ENCODE results near the gene SHLD1.

DNA sequence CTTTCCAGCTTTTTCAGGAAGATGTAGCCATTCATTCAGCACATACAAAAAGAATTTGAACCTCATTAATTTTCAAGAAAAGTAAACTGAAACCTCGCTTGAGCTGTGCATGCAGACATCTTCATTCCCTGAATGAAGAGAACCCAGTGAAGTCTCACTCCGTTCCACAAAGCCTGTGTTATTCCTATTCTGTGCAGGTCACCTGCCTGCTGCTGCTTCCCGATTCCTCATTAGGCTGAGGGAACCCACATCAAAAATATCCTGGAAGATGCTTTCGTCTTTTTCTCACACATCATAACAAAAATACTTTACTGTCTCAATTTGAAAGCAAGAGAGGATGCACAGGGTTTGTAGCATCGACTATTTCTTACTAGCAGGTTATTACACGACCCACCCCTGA is 160.0 kb downstream of the SHLD1 start:
- TF ChIP-seq, protein P1, sequence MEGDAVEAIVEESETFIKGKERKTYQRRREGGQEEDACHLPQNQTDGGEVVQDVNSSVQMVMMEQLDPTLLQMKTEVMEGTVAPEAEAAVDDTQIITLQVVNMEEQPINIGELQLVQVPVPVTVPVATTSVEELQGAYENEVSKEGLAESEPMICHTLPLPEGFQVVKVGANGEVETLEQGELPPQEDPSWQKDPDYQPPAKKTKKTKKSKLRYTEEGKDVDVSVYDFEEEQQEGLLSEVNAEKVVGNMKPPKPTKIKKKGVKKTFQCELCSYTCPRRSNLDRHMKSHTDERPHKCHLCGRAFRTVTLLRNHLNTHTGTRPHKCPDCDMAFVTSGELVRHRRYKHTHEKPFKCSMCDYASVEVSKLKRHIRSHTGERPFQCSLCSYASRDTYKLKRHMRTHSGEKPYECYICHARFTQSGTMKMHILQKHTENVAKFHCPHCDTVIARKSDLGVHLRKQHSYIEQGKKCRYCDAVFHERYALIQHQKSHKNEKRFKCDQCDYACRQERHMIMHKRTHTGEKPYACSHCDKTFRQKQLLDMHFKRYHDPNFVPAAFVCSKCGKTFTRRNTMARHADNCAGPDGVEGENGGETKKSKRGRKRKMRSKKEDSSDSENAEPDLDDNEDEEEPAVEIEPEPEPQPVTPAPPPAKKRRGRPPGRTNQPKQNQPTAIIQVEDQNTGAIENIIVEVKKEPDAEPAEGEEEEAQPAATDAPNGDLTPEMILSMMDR (conservative IDR thresholded peaks at IDR 0.05; ENCODE audit: low read depth in 2 of 2) = no peak
- TF ChIP-seq, protein P2, sequence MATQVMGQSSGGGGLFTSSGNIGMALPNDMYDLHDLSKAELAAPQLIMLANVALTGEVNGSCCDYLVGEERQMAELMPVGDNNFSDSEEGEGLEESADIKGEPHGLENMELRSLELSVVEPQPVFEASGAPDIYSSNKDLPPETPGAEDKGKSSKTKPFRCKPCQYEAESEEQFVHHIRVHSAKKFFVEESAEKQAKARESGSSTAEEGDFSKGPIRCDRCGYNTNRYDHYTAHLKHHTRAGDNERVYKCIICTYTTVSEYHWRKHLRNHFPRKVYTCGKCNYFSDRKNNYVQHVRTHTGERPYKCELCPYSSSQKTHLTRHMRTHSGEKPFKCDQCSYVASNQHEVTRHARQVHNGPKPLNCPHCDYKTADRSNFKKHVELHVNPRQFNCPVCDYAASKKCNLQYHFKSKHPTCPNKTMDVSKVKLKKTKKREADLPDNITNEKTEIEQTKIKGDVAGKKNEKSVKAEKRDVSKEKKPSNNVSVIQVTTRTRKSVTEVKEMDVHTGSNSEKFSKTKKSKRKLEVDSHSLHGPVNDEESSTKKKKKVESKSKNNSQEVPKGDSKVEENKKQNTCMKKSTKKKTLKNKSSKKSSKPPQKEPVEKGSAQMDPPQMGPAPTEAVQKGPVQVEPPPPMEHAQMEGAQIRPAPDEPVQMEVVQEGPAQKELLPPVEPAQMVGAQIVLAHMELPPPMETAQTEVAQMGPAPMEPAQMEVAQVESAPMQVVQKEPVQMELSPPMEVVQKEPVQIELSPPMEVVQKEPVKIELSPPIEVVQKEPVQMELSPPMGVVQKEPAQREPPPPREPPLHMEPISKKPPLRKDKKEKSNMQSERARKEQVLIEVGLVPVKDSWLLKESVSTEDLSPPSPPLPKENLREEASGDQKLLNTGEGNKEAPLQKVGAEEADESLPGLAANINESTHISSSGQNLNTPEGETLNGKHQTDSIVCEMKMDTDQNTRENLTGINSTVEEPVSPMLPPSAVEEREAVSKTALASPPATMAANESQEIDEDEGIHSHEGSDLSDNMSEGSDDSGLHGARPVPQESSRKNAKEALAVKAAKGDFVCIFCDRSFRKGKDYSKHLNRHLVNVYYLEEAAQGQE (IDR thresholded peaks at IDR 0.05; ENCODE audit: unreplicated experiment) = no peak
- TF ChIP-seq STAT1 (IDR thresholded peaks at IDR 0.05; ENCODE audit: unreplicated experiment) (no peak), EZH2phosphoT487 (IDR thresholded peaks at IDR 0.05; ENCODE audit: unreplicated experiment) (no peak), ZNF331 (CRISPR knock-in tag; IDR thresholded peaks at IDR 0.05; ENCODE audit: low read depth) (no peak), EZH2 (IDR thresholded peaks at IDR 0.05; ENCODE audit: low read depth, unreplicated experiment) (no peak), NANOG (IDR thresholded peaks at IDR 0.05; ENCODE audit: borderline replicate concordance) (no peak), POLR2AphosphoS5 (IDR thresholded peaks at IDR 0.05; ENCODE audit: low read depth) (no peak)
- TF ChIP-seq, protein P3, sequence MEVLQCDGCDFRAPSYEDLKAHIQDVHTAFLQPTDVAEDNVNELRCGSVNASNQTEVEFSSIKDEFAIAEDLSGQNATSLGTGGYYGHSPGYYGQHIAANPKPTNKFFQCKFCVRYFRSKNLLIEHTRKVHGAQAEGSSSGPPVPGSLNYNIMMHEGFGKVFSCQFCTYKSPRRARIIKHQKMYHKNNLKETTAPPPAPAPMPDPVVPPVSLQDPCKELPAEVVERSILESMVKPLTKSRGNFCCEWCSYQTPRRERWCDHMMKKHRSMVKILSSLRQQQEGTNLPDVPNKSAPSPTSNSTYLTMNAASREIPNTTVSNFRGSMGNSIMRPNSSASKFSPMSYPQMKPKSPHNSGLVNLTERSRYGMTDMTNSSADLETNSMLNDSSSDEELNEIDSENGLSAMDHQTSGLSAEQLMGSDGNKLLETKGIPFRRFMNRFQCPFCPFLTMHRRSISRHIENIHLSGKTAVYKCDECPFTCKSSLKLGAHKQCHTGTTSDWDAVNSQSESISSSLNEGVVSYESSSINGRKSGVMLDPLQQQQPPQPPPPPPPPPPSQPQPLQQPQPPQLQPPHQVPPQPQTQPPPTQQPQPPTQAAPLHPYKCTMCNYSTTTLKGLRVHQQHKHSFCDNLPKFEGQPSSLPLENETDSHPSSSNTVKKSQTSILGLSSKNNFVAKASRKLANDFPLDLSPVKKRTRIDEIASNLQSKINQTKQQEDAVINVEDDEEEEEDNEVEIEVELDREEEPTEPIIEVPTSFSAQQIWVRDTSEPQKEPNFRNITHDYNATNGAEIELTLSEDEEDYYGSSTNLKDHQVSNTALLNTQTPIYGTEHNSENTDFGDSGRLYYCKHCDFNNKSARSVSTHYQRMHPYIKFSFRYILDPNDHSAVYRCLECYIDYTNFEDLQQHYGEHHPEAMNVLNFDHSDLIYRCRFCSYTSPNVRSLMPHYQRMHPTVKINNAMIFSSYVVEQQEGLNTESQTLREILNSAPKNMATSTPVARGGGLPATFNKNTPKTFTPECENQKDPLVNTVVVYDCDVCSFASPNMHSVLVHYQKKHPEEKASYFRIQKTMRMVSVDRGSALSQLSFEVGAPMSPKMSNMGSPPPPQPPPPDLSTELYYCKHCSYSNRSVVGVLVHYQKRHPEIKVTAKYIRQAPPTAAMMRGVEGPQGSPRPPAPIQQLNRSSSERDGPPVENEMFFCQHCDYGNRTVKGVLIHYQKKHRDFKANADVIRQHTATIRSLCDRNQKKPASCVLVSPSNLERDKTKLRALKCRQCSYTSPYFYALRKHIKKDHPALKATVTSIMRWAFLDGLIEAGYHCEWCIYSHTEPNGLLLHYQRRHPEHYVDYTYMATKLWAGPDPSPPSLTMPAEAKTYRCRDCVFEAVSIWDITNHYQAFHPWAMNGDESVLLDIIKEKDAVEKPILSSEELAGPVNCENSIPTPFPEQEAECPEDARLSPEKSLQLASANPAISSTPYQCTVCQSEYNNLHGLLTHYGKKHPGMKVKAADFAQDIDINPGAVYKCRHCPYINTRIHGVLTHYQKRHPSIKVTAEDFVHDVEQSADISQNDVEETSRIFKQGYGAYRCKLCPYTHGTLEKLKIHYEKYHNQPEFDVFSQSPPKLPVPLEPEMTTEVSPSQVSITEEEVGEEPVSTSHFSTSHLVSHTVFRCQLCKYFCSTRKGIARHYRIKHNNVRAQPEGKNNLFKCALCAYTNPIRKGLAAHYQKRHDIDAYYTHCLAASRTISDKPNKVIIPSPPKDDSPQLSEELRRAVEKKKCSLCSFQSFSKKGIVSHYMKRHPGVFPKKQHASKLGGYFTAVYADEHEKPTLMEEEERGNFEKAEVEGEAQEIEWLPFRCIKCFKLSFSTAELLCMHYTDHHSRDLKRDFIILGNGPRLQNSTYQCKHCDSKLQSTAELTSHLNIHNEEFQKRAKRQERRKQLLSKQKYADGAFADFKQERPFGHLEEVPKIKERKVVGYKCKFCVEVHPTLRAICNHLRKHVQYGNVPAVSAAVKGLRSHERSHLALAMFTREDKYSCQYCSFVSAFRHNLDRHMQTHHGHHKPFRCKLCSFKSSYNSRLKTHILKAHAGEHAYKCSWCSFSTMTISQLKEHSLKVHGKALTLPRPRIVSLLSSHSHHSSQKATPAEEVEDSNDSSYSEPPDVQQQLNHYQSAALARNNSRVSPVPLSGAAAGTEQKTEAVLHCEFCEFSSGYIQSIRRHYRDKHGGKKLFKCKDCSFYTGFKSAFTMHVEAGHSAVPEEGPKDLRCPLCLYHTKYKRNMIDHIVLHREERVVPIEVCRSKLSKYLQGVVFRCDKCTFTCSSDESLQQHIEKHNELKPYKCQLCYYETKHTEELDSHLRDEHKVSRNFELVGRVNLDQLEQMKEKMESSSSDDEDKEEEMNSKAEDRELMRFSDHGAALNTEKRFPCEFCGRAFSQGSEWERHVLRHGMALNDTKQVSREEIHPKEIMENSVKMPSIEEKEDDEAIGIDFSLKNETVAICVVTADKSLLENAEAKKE (CRISPR knock-in tag; IDR thresholded peaks at IDR 0.05) = no peak
